Measurements from ENCODE around the gene MMD2. TPM values are rescaled to one million over a fixed set of nuclear protein-coding genes. Genes with fewer than 3 reads are reported as not detected.

The MMD2 gene
- total RNA-seq, 1 experiment from 2014 or later = not detected

DNA sequence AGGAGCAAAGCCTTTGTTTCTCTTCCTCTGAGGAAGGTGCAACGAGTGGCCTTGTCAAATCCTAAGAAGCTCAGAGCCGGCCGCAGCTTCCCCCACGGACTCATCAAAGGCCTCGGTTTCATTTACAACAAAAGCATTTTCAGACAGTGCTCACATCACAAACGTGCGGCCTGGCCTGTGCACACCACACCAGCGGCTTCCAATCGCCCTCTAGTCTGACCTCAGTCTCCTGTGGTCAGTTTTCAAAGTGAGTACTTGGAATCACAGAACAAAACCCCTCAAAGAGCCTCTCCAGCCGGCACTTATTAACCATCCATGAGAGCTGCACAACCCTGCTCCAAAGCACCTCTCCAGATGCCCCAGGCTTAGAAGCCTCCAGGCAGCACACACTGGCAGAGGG, 78.8 kb downstream of the MMD2 start:
- H4K20me1 ChIP-seq (ENCODE audit: low read length) = no peaks in the 10 kb centered on the region
- no peaks in the 10 kb centered on the region for H3K9me2 ChIP-seq (replicated peaks; ENCODE audit: low read length)
- H3K79me2 ChIP-seq (ENCODE audit: low read length) = no peaks in the 10 kb centered on the region
- no peaks in the 10 kb centered on the region for H3K36me3 ChIP-seq (ENCODE audit: low read depth, low read length)
- no peaks in the 10 kb centered on the region for H3K27me3 ChIP-seq (ENCODE audit: low read length)
- DNase-seq = no peak
- H3K9me3 ChIP-seq (ENCODE audit: low read length) = no peaks in the 10 kb centered on the region
- H3K27ac ChIP-seq (ENCODE audit: low read length) = no peak overlapping the region
- intact Hi-C loops (cut with micrococcal nuclease) = loop anchor here (10.0 kb wide), 1 partner anchor 95 kb away; no protein-coding TSS in a partner anchor
- H3K9ac ChIP-seq (ENCODE audit: low read length) = no peak overlapping the region
- POLR2A ChIA-PET (ENCODE audit: unreplicated experiment) = no interaction called here
- no peak overlapping the region for H3K4me2 ChIP-seq (ENCODE audit: low read length)
- H3K4me3 ChIP-seq (ENCODE audit: low read length) = no peak overlapping the region
- CTCF ChIA-PET = interaction anchor here (0.5 kb wide), 1 partner anchor 31 kb away, joined by 3 read pairs; no protein-coding TSS in a partner anchor
- no peak overlapping the region for H2AFZ ChIP-seq (ENCODE audit: low read length)
- no peak for ATAC-seq
- no TSS peak for BruUV-seq (replicated peaks)
- no peaks in the 10 kb centered on the region for H3F3A ChIP-seq (ENCODE audit: low read length, unreplicated experiment)
- TF ChIP-seq, protein P1, sequence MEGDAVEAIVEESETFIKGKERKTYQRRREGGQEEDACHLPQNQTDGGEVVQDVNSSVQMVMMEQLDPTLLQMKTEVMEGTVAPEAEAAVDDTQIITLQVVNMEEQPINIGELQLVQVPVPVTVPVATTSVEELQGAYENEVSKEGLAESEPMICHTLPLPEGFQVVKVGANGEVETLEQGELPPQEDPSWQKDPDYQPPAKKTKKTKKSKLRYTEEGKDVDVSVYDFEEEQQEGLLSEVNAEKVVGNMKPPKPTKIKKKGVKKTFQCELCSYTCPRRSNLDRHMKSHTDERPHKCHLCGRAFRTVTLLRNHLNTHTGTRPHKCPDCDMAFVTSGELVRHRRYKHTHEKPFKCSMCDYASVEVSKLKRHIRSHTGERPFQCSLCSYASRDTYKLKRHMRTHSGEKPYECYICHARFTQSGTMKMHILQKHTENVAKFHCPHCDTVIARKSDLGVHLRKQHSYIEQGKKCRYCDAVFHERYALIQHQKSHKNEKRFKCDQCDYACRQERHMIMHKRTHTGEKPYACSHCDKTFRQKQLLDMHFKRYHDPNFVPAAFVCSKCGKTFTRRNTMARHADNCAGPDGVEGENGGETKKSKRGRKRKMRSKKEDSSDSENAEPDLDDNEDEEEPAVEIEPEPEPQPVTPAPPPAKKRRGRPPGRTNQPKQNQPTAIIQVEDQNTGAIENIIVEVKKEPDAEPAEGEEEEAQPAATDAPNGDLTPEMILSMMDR (conservative IDR thresholded peaks at IDR 0.05; ENCODE audit: low read depth, low read length) = no peak
- no peak for TF ChIP-seq EZH2phosphoT487 (IDR thresholded peaks at IDR 0.05; ENCODE audit: borderline replicate concordance, low read length)
- TF ChIP-seq EZH2 (IDR thresholded peaks at IDR 0.05; ENCODE audit: low read length, unreplicated experiment) = no peak
- H3K4me1 ChIP-seq (ENCODE audit: insufficient read depth, low read length) = 0 out of 2 replicates have a peak, but pooled peaks cover 10% of the 10 kb centered on the region

DNA sequence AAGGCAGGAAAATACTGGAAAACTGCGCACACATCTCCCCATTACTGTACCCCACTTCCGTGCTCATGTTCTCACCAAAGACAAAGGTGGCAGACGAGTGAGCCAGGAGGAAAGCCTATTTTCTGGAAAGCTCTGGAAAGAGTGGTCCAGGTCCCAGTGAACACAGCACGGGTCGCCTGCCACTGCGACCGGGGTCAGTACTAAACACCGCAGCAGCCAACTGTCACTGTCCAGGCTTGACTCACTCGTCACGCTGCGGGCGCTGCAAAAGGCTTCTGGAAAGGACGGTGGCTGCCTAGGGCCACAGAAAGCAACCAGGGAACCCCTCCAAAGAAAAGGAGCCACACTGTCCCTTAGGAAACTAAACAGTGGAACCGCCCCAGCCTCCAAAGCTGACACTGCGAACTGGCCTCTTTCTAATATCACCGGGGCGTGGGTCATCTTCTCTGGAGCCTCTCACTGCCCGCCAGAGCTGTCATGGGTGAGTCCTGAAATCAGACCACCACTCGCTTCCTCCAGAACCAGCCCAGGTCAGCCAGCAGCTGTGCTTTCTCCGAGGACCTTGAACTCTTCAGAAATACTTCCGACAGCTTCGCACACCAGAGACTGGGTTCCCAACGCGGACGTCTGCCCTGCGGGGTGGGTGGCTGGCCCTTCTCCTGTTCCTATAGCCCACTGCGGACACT, 79.4 kb downstream of the MMD2 start:
- Histone ChIP-seq H3K4me2 (ENCODE audit: low read length) (no peak overlapping the region), H3K4me1 (ENCODE audit: insufficient read depth, low read length) (0 out of 2 replicates have a peak, but pooled peaks cover 10% of the 10 kb centered on the region), H3F3A (ENCODE audit: low read length, unreplicated experiment) (no peaks in the 10 kb centered on the region), H3K9me3 (ENCODE audit: low read length) (no peaks in the 10 kb centered on the region), H3K4me3 (ENCODE audit: low read length) (no peak overlapping the region), H3K27ac (ENCODE audit: low read length) (no peak overlapping the region), H3K9ac (ENCODE audit: low read length) (no peak overlapping the region), H3K27me3 (ENCODE audit: low read length) (no peaks in the 10 kb centered on the region), H2AFZ (ENCODE audit: low read length) (no peak overlapping the region), H3K36me3 (ENCODE audit: low read depth, low read length) (no peaks in the 10 kb centered on the region), H4K20me1 (ENCODE audit: low read length) (no peaks in the 10 kb centered on the region), H3K79me2 (ENCODE audit: low read length) (no peaks in the 10 kb centered on the region), H3K9me2 (replicated peaks; ENCODE audit: low read length) (no peaks in the 10 kb centered on the region)
- TF ChIP-seq, protein P1 (conservative IDR thresholded peaks at IDR 0.05; ENCODE audit: low read depth, low read length) = no peak
- TF ChIP-seq EZH2phosphoT487 (IDR thresholded peaks at IDR 0.05; ENCODE audit: borderline replicate concordance, low read length) = no peak
- no peak for TF ChIP-seq EZH2 (IDR thresholded peaks at IDR 0.05; ENCODE audit: low read length, unreplicated experiment)
- DNase-seq (no peak), ATAC-seq (no peak)
- ChIA-PET CTCF (no interaction called here), POLR2A (ENCODE audit: unreplicated experiment) (no interaction called here)
- intact Hi-C loops (cut with micrococcal nuclease) = loop anchor here (10.0 kb wide), 1 partner anchor 95 kb away; no protein-coding TSS in a partner anchor
- no TSS peak for BruUV-seq (replicated peaks)
